Muscle of back (tissue), 11 donors: ENCODE results near the gene PRR33. TPM values are rescaled to one million over a fixed set of nuclear protein-coding genes. Genes with fewer than 3 reads are reported as not detected.

Source experiments
- DNase-seq, 3 donors: peaks; one replicate each; pipeline versions ENCODE4 v3.0.0 to v3.0.0-alpha.2; 2013
- polyA plus RNA-seq, 10 donors: library from polyadenylated mRNA; unstranded; fragments of 120-200 nt; gene quantifications; one replicate each; pipeline ENCODE4 v1.2.1, GENCODE V29; 2013; ENCODE audit not compliant: insufficient read length in 10 of 10

The PRR33 gene
- polyA plus RNA-seq, 10 donors: 0.98 to 7.7 (median 3.3) TPM

DNA sequence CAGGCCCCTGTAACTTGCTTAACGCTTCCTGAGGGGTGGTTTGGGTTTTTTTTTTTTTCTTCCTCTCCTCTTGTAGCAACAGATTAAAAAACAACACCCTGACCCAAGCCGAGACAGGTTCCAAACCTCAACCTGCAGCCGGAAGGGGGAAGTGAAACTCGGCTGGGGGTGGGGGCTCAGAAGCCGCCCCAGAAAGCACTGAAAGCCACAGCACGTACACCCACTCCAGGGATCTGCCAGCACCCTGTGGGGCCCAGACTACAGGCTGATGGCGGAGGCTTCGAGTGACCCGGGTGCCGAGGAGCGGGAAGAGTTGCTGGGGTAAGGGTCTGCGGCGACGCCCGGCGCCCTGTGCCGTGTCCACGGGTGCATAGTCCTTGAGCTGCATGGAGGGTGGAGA is 38.8 kb downstream of the PRR33 start, which contains the start of gene LSP1:
Gene LSP1 (plus strand): TSS at position 208 of the 400 bp plus-strand sequence. CDS start 61 bp downstream, at position 269.
- peak in 1 of 3 donors; percentile 29 for DNase-seq

DNA sequence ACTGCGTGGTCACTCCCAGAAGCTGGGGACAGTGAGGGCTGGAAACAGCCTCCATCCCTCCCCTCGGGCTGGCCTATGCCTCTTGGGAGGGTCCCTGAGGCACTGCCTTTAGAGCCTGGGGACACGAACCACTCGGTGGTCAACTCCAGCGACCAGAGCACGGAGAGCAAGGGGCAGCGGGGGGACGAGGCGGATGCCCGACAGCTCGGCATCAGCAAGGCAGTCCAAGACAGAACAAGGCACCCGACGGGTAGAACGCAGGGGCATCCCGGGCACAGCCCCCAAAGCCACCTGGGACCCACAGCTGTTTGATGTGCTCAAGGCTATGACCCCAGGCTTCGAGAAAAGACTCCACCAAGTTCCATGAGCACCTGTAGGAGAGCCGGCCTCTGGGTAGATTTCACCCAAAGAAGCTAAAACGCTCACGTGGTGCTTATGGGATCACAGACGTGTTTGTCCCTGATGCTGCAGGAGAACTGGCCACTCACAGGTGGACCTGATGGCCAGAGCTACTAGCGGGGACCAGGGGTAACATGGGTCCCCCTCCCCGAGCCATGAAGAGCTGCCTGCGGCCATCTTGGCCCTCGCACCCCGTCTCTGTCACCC is 39.3 kb downstream of the PRR33 start:
- no peak for DNase-seq

DNA sequence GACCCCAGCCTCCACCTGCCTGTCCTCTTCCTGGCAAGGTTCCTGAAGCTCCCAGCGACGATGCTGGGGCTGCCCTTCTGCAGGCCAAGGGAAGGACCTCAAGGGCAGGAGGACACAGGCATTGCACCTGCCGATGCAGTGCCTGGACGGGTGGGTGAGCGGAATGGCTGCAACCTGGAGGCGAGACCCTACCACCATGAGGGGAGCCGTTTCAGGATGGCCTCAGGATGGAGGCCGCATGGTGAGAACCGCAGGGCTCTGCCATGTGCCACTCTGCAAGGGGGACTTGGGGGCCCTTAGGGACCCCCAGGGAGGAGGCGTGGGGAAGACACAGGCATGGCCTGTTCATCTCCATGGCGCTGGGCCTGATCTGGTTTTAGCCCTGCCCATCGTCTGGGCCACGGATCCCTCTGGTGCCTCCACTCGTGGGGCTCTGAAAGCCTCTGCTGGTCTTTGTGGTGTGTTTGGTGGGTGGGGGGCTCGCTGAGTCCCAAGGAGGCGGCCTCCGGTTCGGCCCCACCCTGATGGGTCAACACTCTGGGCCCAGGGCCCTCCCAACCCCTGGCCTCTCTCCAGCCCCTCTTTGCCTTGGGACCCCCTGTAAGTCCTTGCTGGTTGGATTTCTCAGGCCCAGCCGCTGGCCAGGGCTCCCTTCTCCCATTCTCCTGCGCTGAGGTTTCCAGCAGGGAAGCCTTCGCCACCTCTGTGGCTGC is 40.1 kb downstream of the PRR33 start:
- DNase-seq: no peak

DNA sequence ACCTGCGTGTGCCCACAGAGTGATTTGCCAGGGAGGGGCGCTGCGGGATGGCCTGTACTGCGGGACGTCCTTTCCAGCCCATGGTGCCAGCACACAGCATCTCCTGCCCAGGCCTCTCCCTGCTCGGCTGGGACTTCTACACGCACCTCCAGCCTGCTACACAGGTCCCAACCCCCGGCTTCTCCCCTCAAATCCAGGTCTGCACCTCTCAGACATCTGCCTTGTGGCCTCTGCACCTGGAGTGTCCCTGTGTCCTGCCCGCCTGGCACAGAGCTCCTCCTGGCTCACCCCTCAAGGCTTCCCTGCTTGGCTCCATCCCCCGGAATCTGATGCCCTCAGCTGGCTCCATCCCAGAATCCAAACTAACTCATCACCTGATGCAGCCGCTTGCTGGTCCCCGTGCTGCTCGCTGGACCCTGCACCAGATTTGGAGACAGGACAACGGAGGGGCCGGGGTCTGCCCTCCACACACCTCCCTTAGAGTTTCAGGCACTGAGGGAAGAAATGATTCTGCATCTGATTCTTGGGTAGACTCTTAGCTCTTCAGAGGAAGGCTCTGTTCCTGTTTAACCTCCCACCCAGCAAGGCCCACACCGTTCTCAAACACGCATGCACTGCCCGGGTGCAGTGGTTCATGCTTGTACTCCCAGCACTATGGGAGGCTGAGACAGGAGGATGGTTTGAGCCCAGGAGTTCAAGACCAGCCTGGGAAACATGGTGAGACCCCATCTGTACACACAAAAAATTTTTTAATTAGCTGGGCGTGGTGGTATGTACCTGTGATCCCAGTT is 42.9 kb downstream of the PRR33 start:
- no peak for DNase-seq

GRCh38 chr11:1847926-1848639 is 43.6 kb downstream of the PRR33 start:
- DNase-seq: no peak

- DNase-seq: no peak
These were observed 44.5 kb downstream of the PRR33 start for GRCh38 chr11:1847006-1847735.

DNA sequence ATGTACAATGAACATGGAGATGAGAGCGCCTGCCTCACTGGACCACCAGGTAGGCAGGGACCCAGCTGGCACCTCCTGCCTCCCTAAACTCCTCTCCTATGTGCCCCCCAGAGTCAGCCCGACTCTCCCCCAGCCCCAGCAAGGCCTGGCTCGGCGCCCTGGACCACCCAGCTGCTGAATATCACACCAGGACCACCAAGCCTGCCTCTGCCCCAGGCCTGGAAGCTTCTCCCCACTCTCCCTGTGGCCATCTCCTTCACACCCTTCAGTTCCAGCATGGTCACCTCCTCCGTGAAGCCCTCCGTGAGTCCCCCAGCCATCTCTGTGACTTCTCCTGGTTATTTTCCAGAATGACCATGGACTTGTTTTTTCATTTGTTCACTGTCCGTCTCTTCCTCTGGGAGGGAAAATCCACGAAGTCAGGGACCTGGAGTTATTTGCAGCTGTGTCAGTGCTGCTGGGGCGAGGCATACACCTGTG is 45.2 kb downstream of the PRR33 start:
- no peak for DNase-seq

GRCh38 chr11:1845561-1846452 is 45.9 kb downstream of the PRR33 start:
- DNase-seq: no peak

DNA sequence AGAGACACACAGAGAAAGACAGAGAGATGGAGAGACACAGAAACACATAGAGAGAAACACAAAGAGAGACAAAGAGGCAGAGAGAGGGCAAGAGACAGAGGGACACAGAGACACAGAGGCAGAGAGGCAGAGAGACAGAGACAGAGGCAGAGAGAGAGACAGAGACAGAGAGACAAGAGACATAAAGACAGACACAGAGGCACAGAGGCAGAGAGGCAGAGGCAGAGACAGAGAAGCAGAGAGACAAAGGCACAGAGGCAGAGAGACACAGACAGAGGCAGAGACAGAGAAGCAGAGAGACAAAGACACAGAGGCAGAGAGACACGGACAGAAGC is 46.6 kb downstream of the PRR33 start:
- no peak for DNase-seq

DNA sequence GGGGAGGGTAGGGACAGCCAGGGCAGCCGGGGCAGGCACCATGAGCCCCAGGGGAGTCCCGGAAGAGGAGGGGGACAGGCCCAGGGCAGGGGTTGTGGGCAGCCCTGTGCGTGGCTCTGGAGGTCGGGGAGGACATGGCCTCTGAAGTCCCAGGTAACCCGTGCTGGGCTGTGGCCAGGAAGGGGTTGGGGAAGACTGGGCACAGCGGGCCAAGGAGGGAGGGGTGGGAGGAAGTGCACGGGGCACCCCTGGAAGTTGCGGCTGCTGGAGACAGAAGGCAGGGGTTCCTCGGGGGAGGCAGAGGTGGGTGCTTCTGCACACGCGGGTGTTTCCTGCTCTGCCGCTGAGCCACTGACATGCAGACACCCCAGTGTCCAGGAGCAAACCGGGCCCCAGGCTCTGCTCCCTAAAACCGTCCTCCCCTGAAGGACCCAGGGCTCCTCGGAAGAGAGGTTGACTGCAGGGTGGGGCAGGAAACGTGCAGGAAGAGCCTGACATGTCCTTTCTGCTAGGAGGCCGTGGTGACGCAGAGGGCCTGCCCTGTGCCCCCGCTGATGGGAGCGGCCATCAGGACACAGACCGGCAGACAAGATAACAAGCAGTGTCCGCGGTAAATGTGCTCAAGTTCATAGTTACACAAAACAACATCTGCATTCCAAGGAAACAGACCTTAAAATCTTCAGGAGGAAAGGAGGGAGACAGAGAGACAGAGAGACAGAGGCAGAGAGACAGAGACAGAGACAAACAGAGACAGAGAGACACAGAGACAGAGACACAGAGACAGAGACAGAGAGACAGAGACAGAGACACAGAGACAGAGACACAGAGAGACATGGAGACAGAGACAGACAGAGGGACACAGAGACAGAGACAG is 47.2 kb downstream of the PRR33 start:
- DNase-seq: peak in 1 of 3 donors; percentile 76

DNA sequence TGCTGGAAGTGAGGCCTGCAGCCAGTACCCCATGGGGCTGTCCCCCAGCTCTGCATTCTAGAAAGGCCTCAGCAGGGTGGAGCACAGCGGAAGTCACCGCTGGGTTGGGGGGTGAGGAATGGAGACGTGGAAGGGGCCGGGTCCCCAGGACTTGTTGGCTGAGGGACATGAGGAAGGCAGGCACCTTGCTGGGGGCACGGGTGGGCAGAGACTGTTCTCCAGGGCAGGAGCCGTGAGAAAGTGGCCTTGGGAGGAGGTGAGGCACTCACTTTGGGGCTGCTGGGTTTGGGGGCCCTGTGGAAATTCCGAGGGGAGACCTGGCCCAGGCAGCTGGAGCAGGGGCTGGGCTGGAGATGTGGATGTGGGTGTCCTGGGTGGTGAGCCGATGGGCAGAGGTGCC is 47.9 kb downstream of the PRR33 start:
- DNase-seq: no peak

DNA sequence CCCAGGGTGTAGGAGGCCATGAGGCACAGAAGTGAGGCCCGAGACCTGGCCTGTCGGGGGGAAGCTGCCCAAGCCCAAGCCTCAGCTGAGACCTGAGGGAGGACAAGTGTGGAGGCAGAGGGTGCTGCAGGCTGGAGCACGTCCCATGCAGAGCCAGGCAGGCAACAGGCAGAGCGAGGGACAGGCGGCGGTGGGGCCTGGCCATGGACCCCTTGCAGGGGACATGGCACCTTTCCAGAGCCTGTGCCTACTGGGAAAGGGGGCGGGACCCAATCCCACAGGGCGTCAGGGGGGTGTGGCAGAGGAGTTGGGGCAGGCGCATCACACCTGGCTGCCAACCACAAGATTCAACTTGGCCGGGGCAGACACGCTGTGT is 48.6 kb downstream of the PRR33 start:
- no peak for DNase-seq

DNA sequence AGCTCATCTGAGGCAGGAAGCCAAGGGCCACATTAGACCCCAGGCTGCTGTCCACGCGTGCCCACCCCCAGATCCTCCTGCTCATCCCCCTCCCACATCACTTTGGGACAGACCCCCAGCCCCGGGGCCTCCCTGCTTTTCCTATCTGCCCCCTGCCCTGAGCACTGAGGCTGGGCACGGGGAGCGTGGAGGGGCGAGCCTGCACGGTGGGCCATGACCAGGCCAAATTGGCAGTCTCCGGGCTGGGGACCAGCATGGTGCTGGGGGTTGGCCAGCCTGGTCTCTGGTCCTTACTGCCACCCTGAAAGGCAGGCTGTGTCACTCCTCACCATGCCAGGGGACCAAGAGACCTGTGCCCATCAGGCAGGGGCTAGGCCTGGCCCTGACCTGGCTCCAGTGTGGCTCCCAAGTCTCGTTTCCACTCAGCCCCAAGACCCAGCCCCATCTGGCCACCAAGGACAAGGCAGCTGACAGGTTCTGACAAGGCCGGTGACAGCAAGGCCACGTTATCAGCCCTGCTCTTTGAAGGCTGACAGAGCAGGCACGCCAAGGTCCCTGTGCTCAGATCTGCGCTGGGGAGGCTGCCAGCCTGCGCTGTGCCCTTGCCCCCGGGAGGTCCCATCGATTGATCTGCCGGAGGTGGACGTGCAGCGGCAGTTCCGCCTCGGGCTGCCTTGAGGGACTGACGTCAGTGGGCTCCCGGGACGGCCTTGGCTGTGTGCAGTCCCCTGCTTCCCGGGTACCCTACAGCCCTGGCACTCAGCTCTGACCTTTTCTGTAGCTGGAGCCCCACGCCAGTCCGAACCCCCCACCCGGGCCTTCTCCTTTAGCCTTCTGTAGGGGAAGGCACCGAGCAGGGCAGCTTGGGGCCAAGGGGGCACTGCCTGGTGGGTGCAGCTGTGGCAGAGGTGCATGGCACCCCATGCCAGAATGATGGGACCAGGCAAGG is 49.3 kb downstream of the PRR33 start:
- no peak for DNase-seq

GRCh38 chr11:1841511-1842148 is 50.1 kb downstream of the PRR33 start:
- no peak for DNase-seq

- no peak for DNase-seq
These were observed 50.8 kb downstream of the PRR33 start for GRCh38 chr11:1840780-1841480.

- DNase-seq: no peak
These were observed 51.5 kb downstream of the PRR33 start for GRCh38 chr11:1839924-1840779.
